Parathyroid adenoma (tissue), 2 donors: ENCODE results near the gene PGBD5.

Experiments
- H2AFZ ChIP-seq: fragments of 300-600 bp; sonication (generic); one replicate; pipeline ENCODE4 v1.7.0; 2017; ENCODE audit warnings: antibody characterized with exemption, mild to moderate bottlenecking
- H3K27ac ChIP-seq: fragments of 300-600 bp; sonication (generic); one replicate; pipeline ENCODE4 v1.7.0; 2017
- H3K27me3 ChIP-seq: fragments of 300-600 bp; sonication (generic); one replicate; pipeline ENCODE4 v1.7.0; 2017; ENCODE audit warnings: low read length; ENCODE audit not compliant: control insufficient read depth, insufficient read depth
- H3K36me3 ChIP-seq: fragments of 300-600 bp; sonication (generic); one replicate; pipeline ENCODE4 v1.7.0; 2017; ENCODE audit warnings: low read length; ENCODE audit not compliant: control insufficient read depth, insufficient read depth
- H3K4me1 ChIP-seq: fragments of 300-600 bp; sonication (generic); one replicate; pipeline ENCODE4 v1.7.0; 2017; ENCODE audit warnings: control low read depth
- H3K4me2 ChIP-seq: fragments of 300-600 bp; sonication (generic); one replicate; pipeline ENCODE4 v1.7.0; 2017; ENCODE audit warnings: low read length
- H3K4me3 ChIP-seq: fragments of 300-600 bp; sonication (generic); one replicate; pipeline ENCODE4 v1.7.0; 2017; ENCODE audit warnings: low read depth, low read length
- H3K79me2 ChIP-seq: fragments of 300-600 bp; sonication (generic); one replicate; pipeline ENCODE4 v1.7.0; 2017; ENCODE audit warnings: control low read depth
- H3K9ac ChIP-seq: fragments of 300-600 bp; sonication (generic); one replicate; pipeline ENCODE4 v1.7.0; 2017; ENCODE audit warnings: mild to moderate bottlenecking
- H3K9me3 ChIP-seq: fragments of 300-600 bp; sonication (generic); one replicate; pipeline ENCODE4 v1.7.0; 2017; ENCODE audit warnings: low read length; ENCODE audit not compliant: control insufficient read depth
- CTCF ChIP-seq: fragments of 300-600 bp; sonication (generic); IDR thresholded peaks from one replicate; pipeline ENCODE4 v1.7.0; 2017; ENCODE audit warnings: antibody characterized with exemption, mild to moderate bottlenecking
- donor health status: primary hyperparathyroidism.

The PGBD5 gene

GRCh38 chr1:230287674-230288315, 138.3 kb downstream of the PGBD5 start:
- Histone ChIP-seq H3K4me2 (no peak overlapping the region), H3K9me3 (no peaks in the 10 kb centered on the region), H3K36me3 (no peaks in the 10 kb centered on the region), H3K79me2 (no peaks in the 10 kb centered on the region), H3K27me3 (no peaks in the 10 kb centered on the region), H3K9ac (no peak overlapping the region), H3K4me3 (no peak overlapping the region), H3K4me1 (no peaks in the 10 kb centered on the region), H3K27ac (no peak overlapping the region), H2AFZ (no peak overlapping the region)
- no peak for TF ChIP-seq CTCF

- Histone ChIP-seq H3K9ac (no peak overlapping the region), H3K79me2 (no peaks in the 10 kb centered on the region), H3K4me2 (no peak overlapping the region), H3K4me3 (no peak overlapping the region), H3K36me3 (no peaks in the 10 kb centered on the region), H3K4me1 (no peaks in the 10 kb centered on the region), H2AFZ (no peak overlapping the region), H3K9me3 (no peaks in the 10 kb centered on the region), H3K27me3 (no peaks in the 10 kb centered on the region), H3K27ac (no peak overlapping the region)
- no peak for TF ChIP-seq CTCF
These were observed 139.3 kb downstream of the PGBD5 start for GRCh38 chr1:230286890-230287269.

- Histone ChIP-seq H3K4me1 (no peaks in the 10 kb centered on the region), H3K36me3 (no peaks in the 10 kb centered on the region), H2AFZ (no peak overlapping the region), H3K79me2 (no peaks in the 10 kb centered on the region), H3K4me3 (no peak overlapping the region), H3K27me3 (no peaks in the 10 kb centered on the region), H3K4me2 (no peak overlapping the region), H3K9me3 (no peaks in the 10 kb centered on the region), H3K9ac (no peak overlapping the region), H3K27ac (no peak overlapping the region)
- TF ChIP-seq CTCF = no peak
These were observed 139.8 kb downstream of the PGBD5 start for GRCh38 chr1:230286166-230286889.

- no peaks in the 10 kb centered on the region for H3K9me3 ChIP-seq
- no peaks in the 10 kb centered on the region for H3K4me1 ChIP-seq
- no peak overlapping the region for H3K4me3 ChIP-seq
- H3K4me2 ChIP-seq = no peak overlapping the region
- no peaks in the 10 kb centered on the region for H3K27me3 ChIP-seq
- H3K9ac ChIP-seq = no peak overlapping the region
- no peak overlapping the region for H2AFZ ChIP-seq
- no peaks in the 10 kb centered on the region for H3K79me2 ChIP-seq
- no peak overlapping the region for H3K27ac ChIP-seq
- TF ChIP-seq CTCF = no peak
- no peaks in the 10 kb centered on the region for H3K36me3 ChIP-seq
These were observed 140.8 kb downstream of the PGBD5 start for GRCh38 chr1:230285351-230285750.

GRCh38 chr1:230284891-230285290, 141.2 kb downstream of the PGBD5 start:
- Histone ChIP-seq H3K36me3 (no peaks in the 10 kb centered on the region), H3K4me2 (no peak overlapping the region), H3K79me2 (no peaks in the 10 kb centered on the region), H3K27me3 (no peaks in the 10 kb centered on the region), H3K27ac (no peak overlapping the region), H2AFZ (no peak overlapping the region), H3K4me1 (no peaks in the 10 kb centered on the region), H3K9me3 (no peaks in the 10 kb centered on the region), H3K4me3 (no peak overlapping the region), H3K9ac (no peak overlapping the region)
- no peak for TF ChIP-seq CTCF
